HG03558 (cell line): ENCODE results near the gene ASIP.
"Not testable (repeated sequence)": the region's sequence is repeated elsewhere in the genome, so short reads cannot be mapped to it uniquely, and the experiment has no call there.

Experiments used
- ATAC-seq: cut with Tn5 transposase; IDR thresholded peaks from one replicate; pipeline ENCODE4 v1.9.1; 2021; ENCODE audit warnings: moderate number of reproducible peaks; ENCODE audit not compliant: unreplicated experiment; ENCODE audit errors: extremely low read depth

Gene ASIP

DNA sequence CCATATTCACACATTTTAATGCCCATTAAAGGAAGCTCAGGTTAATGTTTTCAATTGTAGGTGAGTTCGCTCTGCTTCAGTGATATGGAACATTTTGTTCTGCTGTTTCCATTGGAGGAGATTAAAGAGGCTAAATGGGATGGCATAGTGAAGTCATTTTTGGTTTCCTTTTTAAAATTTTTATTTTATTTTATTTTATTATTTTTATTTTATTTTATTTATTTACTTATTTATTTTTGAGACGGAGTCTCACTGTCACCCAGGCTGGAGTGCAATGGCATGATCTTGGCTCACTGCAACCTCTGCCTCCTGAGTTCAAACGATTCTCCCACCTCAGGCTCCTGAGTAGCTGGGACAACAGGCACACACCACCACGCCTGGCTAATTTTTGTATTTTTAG, 792 bp downstream of the ASIP start:
- not testable (repeated sequence) for ATAC-seq

GRCh38 chr20:34242879-34243278, 1.7 kb downstream of the ASIP start:
- no peak for ATAC-seq

- ATAC-seq, result no peak
Observed at GRCh38 chr20:34243377-34243776, 2.2 kb downstream of the ASIP start.

DNA sequence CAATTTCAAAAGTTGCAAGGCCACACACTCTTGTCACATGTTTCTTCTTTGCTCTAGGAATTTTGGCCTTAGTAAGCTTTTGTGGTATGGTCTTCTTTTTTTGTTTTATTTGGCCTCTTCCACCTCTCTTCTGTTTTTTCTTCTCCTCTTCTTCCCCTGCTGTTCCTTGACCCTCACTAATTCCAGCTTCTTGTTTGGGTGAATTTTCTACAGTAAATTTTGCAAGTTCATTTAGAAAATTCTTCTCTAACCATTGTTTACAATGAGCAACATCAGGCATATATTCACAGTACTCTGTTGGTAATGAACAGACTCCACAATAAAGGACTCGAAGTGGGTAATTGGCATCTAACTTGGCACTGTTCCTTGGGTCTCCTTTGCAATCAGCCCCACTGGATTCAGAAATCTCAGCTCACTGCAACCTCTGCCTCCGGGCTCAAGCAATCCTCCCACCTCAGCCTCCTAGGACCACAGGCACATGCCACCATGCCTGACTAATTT, 5.0 kb downstream of the ASIP start:
- no peak for ATAC-seq

DNA sequence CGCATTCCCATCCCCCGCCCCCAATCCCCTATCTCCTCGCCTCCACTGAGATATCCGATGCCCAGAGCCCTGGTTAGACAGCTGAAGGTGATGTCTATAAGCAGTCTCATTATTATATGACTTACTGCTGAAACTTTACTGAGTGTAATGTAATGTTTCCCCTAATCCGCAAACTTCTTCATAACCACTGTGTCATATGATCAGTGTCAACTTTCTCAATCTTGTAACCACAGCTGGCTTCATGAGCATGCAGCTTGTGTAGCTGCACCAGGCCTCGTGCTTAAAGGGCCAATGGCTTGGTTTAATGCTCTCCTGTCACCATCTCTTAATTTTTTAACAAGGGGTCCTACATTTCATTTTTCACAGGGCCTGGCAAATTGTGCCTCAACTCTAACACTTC, 8.1 kb downstream of the ASIP start:
- no peak for ATAC-seq

DNA sequence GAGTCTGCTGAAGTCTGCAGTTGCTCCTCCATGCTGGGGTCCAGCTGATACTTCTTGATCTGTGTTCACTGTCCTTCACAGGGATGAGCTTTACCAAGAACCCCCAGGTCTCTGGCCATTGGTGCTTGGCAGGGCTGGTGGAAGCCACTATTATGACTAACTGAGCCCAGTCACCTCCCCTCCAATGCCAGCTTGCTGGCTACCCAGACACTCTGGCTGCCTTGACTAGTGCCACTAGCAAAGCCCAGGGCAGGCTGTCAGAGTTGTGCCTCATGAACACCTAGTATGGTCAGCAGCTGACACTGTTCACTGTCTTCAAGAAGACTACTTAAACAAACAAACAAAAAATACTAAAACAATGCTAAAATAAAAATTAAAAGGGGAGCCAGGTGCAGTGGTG, 8.8 kb downstream of the ASIP start:
- no peak for ATAC-seq

GRCh38 chr20:34251619-34252018, 10.4 kb downstream of the ASIP start:
- ATAC-seq, result no peak

DNA sequence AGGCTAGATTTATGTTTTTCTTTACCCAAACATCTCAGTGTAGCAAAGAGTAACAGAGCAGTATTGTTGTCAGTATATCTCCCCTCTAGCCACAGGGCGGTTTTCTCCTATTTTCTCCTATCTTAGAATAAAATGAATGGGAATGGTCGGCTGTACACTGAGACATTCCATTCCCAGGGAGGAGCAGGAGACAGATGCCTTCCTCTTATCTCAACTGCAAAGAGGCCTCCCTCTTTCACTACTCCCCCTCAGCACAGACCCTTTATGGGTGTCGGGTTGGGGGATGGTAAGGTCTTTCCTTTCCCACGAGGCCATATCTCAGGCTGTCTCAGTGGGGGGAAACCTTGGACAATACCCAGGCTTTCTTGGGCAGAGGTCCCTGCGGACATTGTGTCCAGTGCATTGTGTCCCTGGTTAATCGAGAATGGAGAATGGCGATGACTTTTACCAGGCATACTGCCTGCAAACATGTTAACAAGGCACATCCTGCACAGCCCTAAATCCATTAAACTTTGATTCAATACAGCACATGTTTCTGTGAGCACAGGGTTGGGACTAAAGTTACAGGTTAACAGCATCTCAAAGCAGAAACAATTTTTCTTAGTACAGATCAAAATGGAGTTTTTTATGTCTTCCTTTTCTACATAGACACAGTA, 11.3 kb downstream of the ASIP start:
- ATAC-seq, result not testable (repeated sequence)

DNA sequence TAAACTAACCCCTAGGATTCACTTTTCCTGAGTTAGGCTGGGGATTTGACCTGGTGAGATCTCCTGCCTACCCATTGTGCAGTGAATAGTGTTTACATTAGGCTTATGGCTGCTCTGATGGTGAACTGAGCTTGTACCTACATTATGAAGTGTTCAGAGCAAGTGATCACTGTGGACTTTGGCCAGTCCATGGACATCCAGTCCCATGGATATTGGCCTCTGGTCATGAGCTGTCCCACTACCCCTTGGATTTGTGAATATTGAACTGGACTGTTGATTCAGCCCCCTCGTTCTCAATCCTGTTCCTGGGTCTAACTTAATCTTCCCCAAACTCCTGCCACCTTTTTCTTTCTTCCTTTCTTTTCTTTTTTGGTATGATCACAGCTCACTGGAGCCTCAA, 13.8 kb downstream of the ASIP start:
- ATAC-seq, result no peak

- no peak for ATAC-seq
Observed at GRCh38 chr20:34256629-34257124, 15.5 kb downstream of the ASIP start.

- no peak for ATAC-seq
Observed at GRCh38 chr20:34260208-34260942, 19.2 kb downstream of the ASIP start.

DNA sequence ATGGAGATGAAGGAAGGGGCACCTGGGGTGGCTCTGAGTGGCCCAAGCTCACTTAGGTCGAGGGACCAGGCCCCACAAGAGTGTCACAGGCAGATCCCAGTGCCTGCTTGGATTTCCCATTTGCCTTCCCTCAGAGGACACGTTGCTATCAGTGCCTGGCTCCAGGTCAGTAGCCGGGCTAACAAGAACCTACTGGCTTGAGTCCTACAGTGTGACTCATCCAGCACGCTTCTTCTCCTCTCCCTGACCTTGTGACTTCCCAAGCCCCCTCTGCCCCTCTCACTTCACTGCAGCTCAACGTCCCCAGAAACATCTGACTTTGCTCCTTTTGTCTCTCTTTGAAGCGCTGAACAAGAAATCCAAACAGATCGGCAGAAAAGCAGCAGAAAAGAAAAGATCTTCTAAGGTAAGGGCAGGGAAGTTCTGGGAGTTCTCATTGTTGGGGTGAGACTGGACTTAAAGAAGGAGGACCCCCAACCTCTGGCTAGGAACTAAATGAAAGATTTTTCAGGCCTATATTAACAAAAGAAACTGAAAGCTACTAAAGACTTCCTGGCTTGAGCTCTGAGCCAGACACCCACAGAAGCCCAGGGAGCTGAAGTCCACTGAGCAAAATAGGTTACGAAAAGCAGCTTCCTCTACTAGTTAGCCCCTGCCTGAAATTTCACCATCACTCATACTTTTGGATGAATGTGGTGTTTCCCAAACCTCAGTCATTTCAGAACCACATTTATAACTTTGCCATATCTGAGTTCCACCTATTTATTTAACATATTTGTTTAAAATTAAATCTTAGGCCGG, 21.5 kb downstream of the ASIP start:
- no peak for ATAC-seq

- ATAC-seq, result not testable (repeated sequence)
Observed at GRCh38 chr20:34263468-34263867, 22.2 kb downstream of the ASIP start.

DNA sequence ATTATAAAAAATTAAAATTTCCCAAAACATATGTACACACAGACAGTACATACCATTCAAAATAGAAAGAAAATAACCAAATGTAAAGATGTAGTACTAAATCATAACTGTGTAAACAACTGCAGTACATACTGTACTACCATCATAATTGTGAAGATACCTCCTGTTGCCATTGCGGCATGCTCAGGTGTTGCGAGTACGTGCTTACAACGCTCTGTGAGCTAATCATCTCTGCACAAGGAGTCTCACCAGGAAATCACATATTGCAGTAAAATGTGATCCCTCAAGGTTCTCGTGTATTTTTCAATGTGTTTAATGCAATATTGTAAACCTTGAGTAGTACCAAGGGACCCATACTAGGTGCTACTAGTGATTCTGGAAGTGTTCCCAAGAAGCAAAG, 22.9 kb downstream of the ASIP start:
- ATAC-seq, result no peak

DNA sequence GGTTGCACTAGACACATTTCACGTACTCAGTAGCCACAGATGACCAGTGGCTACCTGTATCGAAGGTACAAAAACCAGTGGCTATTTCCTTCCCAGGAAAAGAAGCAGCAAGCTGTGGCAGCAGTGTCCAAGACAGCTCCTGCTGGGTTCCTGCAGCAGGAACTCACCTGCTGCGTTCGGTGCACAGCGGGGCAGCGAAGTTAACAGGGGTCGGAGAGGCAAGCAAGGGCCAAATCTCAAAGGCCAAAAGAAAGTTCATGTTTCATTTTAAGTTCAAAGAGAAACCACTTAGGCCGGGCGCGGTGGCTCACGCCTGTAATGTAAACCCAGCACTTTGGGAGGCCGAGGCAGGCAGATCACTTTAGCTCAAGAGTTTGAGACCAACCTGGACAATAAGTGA, 26.9 kb downstream of the ASIP start:
- no peak for ATAC-seq

DNA sequence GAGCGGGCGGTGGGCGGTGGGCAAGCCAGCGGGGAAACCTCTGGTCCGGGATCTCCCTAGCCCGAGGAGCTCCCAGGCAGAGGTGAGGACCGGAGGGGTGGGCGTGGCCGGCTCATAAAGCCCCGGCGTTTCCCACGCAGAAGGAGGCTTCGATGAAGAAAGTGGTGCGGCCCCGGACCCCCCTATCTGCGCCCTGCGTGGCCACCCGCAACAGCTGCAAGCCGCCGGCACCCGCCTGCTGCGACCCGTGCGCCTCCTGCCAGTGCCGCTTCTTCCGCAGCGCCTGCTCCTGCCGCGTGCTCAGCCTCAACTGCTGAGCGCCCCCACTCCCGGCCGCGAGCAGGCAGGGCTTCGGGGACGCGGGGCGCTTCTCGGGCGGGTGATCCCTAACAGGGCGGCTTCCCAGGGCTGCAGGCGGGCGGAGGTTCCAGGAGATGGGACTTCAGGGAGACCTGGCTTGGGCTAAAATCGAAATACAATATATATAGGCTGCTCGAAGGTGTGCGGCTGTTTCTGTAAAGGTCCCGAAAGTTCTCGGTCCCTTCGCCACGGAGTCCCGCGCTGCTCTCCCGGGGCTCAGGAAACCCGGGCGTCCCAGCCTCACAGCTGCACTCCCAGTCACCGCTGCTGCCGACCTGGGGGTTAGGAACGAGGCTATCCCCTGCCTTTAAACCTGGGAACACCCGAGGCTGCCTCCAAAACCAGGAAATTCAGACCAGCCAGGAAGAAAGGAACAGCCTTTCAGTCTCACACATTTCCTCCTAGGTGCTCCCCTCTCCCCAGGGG, 27.8 kb downstream of the ASIP start:
- ATAC-seq, result no peak

DNA sequence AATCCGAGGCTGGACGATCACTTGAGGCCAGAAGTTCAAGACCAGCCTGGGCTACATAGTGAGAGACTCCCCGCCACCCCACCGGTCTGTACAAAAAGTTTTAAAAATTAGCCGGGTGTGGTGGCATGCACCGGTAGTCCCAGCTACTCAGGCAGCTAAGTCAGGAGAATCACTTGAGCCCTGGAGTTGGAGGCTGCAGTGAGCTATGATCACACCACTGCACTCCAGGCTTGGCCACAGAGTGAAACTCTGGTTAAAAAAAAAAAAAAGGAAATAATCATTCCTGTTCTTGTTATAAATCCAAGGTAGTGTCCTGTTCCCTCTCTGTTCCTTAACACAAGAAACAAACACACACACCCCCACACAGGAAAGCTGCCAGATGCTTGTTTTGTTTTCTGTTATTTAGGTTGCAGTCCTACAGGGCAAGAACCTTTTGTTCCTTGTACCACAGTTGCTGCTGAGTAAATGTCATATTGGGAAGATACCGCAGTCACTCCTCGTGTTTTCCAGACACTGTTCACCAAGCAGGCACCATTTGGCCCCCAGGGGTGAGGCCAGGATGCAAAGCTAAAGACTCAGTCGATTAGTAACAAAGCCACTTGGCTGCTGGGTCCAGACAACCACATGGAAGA, 28.9 kb downstream of the ASIP start:
- no peak for ATAC-seq

- ATAC-seq, result no peak
Observed at GRCh38 chr20:34271956-34272355, 30.7 kb downstream of the ASIP start.

GRCh38 chr20:34274694-34275093, 33.5 kb downstream of the ASIP start:
- ATAC-seq, result no peak

- no peak for ATAC-seq
Observed at GRCh38 chr20:34281177-34281576, 40.0 kb downstream of the ASIP start.
